Measurements from ENCODE around the gene MTHFR.

DNA sequence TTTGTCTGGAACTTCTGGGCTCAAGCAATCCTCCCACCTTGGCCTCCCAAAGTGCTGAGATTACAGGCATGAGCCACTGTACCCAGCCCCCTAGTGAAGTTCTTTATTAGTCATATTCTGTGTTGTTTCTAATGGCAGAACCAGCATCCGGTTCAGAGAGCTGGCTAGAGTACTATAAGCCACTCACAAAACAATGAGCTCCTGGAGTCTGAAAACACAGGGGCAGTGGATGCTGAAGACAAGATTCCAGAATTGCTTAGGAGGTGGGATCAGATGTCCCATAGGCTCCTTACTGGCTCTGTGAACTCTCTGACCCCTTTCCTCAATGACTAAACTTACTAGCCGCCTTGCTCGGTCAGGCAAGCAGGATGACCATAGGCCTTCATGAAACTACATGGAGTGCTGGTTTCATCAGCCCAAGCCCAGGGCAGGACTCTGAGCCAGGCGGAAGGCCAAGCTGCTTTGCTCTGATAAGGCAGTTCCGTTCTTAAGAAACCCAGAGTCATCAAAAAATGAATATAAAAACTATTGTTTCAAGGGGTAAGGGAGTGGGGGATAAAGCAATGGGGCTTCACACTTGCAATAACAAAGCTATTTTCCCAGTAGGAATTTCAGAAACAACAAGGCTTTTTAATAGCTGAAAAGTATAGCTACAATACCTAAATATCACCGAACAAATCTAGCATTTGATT is 8.1 kb downstream of the MTHFR start:
- TF ChIP-seq, protein P1, sequence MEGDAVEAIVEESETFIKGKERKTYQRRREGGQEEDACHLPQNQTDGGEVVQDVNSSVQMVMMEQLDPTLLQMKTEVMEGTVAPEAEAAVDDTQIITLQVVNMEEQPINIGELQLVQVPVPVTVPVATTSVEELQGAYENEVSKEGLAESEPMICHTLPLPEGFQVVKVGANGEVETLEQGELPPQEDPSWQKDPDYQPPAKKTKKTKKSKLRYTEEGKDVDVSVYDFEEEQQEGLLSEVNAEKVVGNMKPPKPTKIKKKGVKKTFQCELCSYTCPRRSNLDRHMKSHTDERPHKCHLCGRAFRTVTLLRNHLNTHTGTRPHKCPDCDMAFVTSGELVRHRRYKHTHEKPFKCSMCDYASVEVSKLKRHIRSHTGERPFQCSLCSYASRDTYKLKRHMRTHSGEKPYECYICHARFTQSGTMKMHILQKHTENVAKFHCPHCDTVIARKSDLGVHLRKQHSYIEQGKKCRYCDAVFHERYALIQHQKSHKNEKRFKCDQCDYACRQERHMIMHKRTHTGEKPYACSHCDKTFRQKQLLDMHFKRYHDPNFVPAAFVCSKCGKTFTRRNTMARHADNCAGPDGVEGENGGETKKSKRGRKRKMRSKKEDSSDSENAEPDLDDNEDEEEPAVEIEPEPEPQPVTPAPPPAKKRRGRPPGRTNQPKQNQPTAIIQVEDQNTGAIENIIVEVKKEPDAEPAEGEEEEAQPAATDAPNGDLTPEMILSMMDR (IDR thresholded peaks at IDR 0.05), result no peak
- TF ChIP-seq POLR2A (IDR thresholded peaks at IDR 0.05), result no peak

Measured in sigmoid colon (tissue), 3 donors.